HT-29 (cell line): ENCODE results near the gene PXMP2. TPM values are rescaled to one million over a fixed set of nuclear protein-coding genes. Genes with fewer than 3 reads are reported as not detected.

Source experiments
- DNase-seq: peaks from one replicate; pipeline ENCODE4 v3.0.0-alpha.2; 2015; ENCODE audit warnings: low spot score
- total RNA-seq: library from RNA; depleted of rRNA; stranded (reverse); fragments of >200 nt; shearing (Covaris generic); gene quantifications from 2 replicates; pipeline ENCODE4 v1.2.3, GENCODE V29; 2014; rRNA removed

PXMP2 gene
- total RNA-seq = 92.5 and 102 TPM in 2 replicates

GRCh38 chr12:132687211-132688164, at the start of gene PXMP2, which contains the start of gene POLE:
Gene PXMP2, plus strand, starts transcription at chr12:132687587. Its CDS starts 84 bp downstream, at chr12:132687671.
Gene POLE, minus strand, starts transcription at chr12:132687342. Its CDS starts 27 bp downstream, at chr12:132687315.
- DNase-seq = peak; percentile 94

- no peak for DNase-seq
Measured at GRCh38 chr12:132637811-132638210, 49.6 kb upstream of the PXMP2 start.

DNA sequence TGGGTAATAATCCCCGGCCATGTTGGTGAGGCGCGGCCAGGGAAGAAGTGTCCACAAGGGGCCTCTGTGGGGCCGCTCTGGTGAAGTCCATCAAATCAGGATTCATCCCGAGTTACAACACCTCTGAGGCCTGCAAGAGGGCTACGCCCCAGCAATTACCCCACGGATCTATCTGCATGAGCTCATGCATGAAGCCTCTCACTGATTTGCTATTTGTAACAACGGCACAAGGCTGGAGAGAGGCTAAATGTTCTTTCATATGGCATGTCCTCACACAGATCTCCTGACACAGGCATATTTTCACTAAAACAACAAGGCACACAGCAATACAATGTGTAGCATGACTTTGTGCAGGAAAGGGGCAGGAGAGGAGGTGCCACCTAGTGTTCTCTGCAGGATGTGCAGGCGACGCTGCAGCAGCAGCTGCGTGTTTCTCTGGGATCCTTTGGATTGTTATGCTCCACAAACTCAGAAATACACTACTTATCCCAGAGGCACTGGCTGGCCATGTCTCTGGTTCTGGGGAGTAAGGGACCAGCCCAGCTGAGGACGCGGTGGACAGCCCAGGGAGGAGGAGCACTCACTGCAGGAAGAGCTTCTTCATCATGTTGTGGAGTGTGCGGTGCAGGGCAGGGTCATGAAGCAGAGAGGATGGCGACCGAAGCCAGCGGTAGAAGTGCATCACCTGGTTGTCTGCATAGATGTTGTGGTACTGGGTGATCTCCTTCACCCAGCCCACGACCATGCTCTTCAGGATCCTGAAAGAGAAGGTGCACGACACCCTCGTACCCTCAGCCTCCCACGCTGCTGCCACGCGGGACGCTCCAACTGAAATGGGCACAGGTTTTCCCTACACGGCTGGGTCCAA, 48.6 kb upstream of the PXMP2 start:
- peak; percentile 53 for DNase-seq

DNA sequence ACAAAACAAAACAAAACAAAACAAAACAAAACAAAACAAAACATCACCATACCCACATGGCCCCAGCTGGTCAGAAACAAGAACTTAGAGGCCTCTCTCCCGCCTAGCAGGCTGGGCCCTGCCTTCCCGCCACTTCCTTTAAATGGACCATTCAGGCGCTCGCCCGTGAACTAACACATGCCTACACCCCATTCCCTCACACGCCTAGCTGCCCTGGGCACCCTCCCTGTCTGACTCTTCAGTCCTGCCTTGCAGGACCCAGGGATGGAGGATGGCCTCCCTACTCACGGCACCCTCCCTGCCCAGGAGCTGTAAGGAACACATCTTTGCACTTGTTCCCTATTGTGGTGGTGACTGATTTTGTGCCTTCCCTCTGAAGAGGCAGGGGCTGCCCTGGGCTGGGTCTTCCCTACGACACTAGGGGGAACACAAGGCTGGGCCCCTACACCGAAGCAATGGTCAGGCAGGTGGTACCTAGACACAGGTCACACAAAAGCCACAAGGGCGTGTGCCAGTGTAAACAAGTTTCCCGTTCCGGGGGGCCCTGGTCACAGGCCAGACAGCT, 47.3 kb upstream of the PXMP2 start:
- no peak for DNase-seq

DNA sequence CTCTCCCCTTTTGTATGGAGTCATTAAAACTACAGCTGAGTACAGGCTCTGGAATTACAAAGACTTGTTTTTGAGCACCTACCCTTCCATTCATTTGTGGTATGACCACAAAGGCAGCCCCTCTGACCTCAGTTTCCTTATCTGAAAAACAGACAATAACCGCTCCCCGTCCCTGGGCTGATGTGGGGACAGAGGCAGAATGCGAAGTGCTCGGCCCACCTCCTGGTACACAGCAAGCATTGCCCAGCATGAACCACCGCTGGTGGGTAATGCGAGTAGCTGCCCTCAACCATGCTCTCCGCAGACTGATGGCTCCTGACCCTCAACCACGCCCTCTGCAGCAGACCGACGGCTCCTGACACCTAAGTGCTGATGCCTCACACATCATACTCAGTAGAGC, 46.5 kb upstream of the PXMP2 start:
- DNase-seq = no peak

- DNase-seq = no peak
Measured at GRCh38 chr12:132641811-132642650, 45.4 kb upstream of the PXMP2 start.

GRCh38 chr12:132642846-132643835, 44.2 kb upstream of the PXMP2 start:
- DNase-seq = no peak

GRCh38 chr12:132646850-132647249, 40.5 kb upstream of the PXMP2 start:
- DNase-seq = no peak

GRCh38 chr12:132647858-132648257, 39.5 kb upstream of the PXMP2 start:
- DNase-seq = no peak

DNA sequence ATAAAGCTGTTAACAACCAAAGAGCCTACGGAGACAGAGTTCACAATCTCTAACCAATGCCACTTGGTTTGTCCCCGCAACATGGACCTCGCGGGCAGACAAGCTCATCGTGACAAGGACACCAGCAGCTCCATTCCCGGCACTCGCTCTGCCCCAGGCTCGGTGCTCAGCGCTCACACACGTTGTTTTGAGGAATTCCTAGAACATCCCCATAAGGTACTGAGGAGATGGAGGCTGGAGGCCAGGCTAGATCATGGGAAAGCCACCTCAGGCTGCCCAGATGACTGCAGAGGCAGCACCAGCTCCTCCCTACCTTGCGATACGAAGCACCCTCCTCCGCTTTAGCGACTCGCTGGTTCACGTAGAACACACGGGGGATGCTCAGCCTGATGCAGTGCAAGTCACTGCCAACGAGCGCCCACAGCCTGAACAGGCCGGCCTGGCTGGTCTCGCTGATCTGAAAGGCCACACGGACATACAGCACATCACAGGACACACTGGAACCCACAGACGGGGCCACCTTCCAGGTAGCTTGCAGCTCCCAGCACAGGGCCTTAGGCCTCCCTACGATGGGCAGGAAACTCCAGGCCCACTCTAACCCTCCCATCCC, 38.7 kb upstream of the PXMP2 start:
- no peak for DNase-seq

DNA sequence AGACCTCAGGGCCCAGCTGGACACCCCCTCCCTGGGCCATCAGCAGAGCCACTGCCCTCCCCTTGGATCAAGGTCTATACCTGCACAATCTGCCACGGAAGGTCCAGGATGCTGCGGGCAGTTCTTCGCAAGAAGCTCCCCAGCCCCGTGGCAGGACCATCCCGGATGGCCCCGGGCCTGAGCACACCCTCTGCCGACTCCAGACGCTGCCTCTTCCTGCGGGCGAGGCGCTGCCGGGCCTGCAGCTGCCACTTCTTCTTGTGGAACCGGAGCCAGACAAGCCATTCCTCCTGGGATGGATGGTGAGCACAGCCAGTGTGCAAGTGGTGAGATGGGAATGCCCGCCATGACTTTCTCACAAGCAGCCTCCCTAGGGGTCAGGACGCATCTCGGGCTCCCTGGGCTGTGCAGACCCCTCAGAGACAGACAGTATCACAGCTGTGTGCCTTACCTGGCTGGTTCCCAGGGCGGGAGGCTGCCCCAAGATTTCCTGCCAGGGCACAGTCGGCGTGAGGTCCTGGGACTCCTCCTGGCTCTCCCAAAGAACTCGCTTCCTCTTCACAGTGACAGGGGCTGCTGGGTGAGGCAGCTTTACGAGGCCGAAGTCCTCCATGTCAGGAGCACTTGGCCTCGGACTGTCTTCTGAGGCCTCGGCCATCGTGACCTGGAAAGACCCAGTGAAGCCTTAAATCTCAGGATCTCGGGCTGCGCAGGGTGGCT, 38.0 kb upstream of the PXMP2 start:
- no peak for DNase-seq

GRCh38 chr12:132651444-132652100, 35.8 kb upstream of the PXMP2 start:
- DNase-seq = no peak

GRCh38 chr12:132653567-132654290, 33.7 kb upstream of the PXMP2 start:
- no peak for DNase-seq

DNA sequence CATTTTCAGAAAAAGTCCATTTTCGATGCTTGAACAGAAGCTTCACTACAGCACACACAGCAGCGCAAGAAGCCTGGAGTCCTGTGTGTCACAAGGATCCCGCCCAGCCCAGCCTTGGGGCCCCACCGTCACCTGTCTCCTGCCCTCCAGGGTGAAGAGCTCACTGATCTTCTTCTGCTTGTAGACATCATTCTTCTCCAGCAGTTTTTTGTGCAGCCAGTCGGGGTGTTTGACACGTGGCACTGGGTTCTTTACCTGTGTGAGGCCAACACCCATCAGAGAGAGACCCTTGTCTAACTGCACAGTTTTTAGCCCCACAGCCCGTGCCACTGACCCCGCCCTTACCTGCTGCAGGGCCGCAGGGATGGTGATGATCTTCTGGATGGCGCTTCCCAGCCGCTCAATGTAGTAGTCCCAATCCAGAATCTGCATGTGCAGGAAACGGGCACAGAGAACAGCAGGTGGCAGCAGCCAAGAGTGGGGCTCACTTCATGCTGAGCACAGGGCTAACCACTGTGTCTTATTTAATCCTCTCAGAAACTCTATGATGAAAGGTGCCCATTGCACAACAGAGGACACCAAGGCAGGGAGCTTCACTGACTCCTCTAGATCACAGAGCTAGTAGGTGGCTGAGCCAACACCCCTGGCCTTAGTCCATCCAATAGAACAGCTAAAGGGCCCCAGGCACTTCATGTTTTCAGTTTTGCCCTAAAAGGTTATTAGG, 30.2 kb upstream of the PXMP2 start:
- DNase-seq = no peak

- DNase-seq = no peak
Measured at GRCh38 chr12:132658149-132658894, 29.1 kb upstream of the PXMP2 start.

GRCh38 chr12:132659146-132659545, 28.2 kb upstream of the PXMP2 start:
- no peak for DNase-seq
